ENCODE results near the gene SMAD3. TPM values are rescaled to one million over a fixed set of nuclear protein-coding genes. Genes with fewer than 3 reads are reported as not detected.
A peak's percentile ranks its signal among the peaks of the same experiment; 100 is the strongest.

SMAD3 gene
- total RNA-seq, 1 donor from 2014 or later: 25.7 TPM

DNA sequence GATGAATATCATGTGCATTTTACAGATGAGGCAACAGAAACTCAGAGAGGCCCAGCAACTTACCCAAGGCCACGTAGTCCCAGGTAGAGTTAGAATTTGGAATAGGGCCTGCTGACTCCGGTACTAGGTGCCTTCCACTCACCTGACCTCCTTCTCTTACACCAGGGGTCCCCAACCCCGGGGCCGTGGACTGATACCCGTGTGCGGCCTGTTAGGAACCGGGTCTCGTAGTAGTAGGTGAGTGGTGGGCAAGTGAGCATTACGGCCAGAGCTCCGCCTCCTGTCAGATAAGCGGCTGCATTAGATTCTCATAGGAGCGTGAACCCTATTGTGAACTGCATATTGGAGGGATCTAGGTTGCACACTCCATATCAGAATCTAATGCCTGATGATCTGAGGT is 64.8 kb downstream of the SMAD3 start:
- Histone ChIP-seq H3K4me3 (no peak overlapping the region), H3K27me3 (ENCODE audit: low read depth) (no peaks in the 10 kb centered on the region), H3K27ac (no peak overlapping the region), H3K36me3 (no peaks in the 10 kb centered on the region), H3K4me1 (peaks cover 67% of the 10 kb centered on the region), H3K9me3 (no peaks in the 10 kb centered on the region)
- DNase-seq (no peak), ATAC-seq (no peak)
- intact Hi-C loops (cut with DNase I): no loop called here
- TF ChIP-seq CTCF (IDR thresholded peaks at IDR 0.05): no peak

DNA sequence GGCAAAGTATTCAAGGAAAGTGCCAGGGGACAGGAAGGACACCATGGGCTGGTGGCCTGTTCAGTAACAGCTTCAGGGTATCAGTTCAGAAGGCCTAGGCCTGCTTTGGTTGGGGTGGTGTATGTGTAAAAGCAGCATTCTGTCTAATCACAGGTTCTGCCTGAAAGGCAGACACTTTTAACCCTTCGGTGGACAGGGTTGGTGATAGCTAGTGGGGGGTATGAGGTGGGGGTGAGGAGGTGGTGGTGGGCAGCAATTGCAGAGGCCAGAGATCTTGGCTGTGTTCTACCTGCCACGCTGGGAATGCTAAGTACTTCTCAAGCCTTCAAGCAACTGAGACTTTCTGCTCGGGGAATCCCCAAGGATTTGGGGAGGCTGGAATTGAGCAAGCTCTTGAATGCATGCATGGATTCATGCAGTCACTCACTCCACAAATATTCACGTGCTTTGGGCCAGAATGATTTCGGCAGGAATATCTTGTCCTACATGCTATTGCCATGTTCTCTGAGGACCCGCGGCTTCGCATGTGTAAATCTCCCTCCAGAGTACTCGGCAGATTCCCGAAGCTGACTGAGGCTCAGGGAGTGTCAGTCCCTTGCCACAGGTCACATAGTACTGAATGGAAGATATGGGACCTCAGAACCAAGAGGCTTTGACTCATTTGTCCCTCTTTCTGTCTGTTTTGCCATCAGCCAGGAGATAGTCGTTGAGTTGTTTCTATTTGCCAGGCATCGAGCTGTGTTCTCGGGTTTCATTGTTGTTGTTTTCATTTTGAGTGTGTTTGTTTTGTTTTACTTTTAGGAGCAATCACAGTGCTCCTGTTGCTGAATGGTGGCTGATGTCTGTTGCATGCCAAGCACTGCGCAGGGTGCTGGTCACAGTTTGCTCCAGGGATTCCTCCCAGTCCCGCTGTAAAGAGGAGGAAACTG is 65.5 kb downstream of the SMAD3 start:
- no peaks in the 10 kb centered on the region for H3K9me3 ChIP-seq
- no peaks in the 10 kb centered on the region for H3K36me3 ChIP-seq
- intact Hi-C loops (cut with DNase I): no loop called here
- H3K27ac ChIP-seq: no peak overlapping the region
- TF ChIP-seq CTCF (IDR thresholded peaks at IDR 0.05): no peak
- H3K4me1 ChIP-seq: peaks cover 69% of the 10 kb centered on the region
- ATAC-seq: peak in 1 of 2 donors; percentile 22
- no peak for DNase-seq
- no peak overlapping the region for H3K4me3 ChIP-seq
- H3K27me3 ChIP-seq (ENCODE audit: low read depth): no peaks in the 10 kb centered on the region

DNA sequence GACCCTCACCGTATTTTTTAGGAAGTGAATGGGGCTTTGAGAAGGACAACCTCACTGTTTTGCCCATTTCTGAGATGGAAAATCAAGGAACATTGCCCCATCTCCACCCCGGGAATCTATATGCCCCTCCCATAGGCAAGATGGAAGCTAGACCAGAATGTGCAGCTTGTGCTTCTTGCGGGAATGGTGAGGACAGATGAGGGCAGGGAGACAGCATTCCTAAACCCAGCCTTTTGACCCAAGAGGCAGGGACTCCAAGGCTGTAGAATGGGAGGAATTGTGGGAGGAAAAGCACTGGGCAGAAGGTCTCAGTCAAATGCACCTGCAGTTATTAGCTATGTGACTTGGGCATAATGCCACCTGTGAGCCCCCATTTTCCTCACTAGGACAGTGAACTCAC is 66.9 kb downstream of the SMAD3 start:
- H3K4me1 ChIP-seq: peaks cover 67% of the 10 kb centered on the region
- no peak overlapping the region for H3K27ac ChIP-seq
- no peak overlapping the region for H3K4me3 ChIP-seq
- H3K9me3 ChIP-seq: no peaks in the 10 kb centered on the region
- no peak for DNase-seq
- TF ChIP-seq CTCF (IDR thresholded peaks at IDR 0.05): no peak
- H3K27me3 ChIP-seq (ENCODE audit: low read depth): no peaks in the 10 kb centered on the region
- intact Hi-C loops (cut with DNase I): no loop called here
- no peaks in the 10 kb centered on the region for H3K36me3 ChIP-seq
- no peak for ATAC-seq

- intact Hi-C loops (cut with DNase I): no loop called here
- peaks cover 68% of the 10 kb centered on the region for H3K4me1 ChIP-seq
- no peak overlapping the region for H3K27ac ChIP-seq
These were observed 67.6 kb downstream of the SMAD3 start for GRCh38 chr15:67133026-67133425.

DNA sequence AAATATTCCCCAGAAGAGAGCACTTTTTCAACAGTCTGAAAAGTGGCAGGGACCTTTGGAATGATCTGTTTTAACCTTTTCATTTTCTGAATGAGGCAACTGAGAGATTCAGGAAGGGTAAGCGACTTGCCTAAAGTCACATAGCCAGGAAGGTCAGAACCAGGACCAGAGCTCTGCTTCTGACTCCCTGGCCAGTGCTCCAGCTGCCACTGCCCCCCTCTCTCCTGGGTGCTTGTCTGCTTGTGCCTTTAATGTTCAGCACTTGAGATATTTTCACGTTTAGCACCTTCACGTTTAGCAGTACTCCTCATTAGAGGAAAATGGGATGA is 68.3 kb downstream of the SMAD3 start:
- H3K27ac ChIP-seq: peak overlapping the region; percentile 79
- peaks cover 74% of the 10 kb centered on the region for H3K4me1 ChIP-seq
- no peaks in the 10 kb centered on the region for H3K9me3 ChIP-seq
- no peaks in the 10 kb centered on the region for H3K36me3 ChIP-seq
- intact Hi-C loops (cut with DNase I): no loop called here
- H3K4me3 ChIP-seq: no peak overlapping the region
- no peaks in the 10 kb centered on the region for H3K27me3 ChIP-seq (ENCODE audit: low read depth)
- no peak for TF ChIP-seq CTCF (IDR thresholded peaks at IDR 0.05)
- ATAC-seq (no peak), DNase-seq (no peak)

More at GRCh38 chr15:67133026-67133425, 67.6 kb downstream of the SMAD3 start:
- TF ChIP-seq CTCF (IDR thresholded peaks at IDR 0.05): no peak
- DNase-seq: no peak
- Histone ChIP-seq H3K27me3 (ENCODE audit: low read depth) (no peaks in the 10 kb centered on the region), H3K36me3 (no peaks in the 10 kb centered on the region), H3K4me3 (no peak overlapping the region), H3K9me3 (no peaks in the 10 kb centered on the region)
- ATAC-seq: no peak

Measured in lower lobe of right lung (tissue), 2 donors.